ENCODE results near the gene SNAP91. TPM values are rescaled to one million over a fixed set of nuclear protein-coding genes. Genes with fewer than 3 reads are reported as not detected.
A peak's percentile ranks its signal among the peaks of the same experiment; 100 is the strongest.
"Not testable (repeated sequence)": the region's sequence is repeated elsewhere in the genome, so short reads cannot be mapped to it uniquely, and the experiment has no call there.

SNAP91 gene
- total RNA-seq, 1 donor from 2014 or later = 0.10 TPM

DNA sequence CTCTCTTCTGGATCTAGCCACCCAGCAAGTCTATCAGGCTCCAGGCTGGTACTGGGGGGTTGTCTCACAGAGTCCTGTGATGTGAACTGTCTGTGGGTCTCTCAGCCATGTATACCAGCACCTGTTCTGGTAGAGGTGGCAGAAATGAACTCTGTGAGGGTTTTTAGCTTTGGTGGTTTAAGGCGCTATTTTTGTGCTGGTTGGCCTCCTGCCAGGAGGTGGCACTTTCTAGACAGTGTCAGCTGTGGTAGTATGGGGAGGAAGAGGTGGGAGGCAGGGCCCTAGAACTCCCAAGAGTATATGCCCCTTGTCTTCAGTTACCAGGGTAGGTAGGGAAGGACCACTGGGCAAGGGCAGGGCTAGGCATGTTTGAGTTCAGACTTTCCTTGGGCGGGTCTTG lies 75.8 kb downstream of the SNAP91 start:
- DNase-seq (ENCODE audit: low read depth) = no peak

DNA sequence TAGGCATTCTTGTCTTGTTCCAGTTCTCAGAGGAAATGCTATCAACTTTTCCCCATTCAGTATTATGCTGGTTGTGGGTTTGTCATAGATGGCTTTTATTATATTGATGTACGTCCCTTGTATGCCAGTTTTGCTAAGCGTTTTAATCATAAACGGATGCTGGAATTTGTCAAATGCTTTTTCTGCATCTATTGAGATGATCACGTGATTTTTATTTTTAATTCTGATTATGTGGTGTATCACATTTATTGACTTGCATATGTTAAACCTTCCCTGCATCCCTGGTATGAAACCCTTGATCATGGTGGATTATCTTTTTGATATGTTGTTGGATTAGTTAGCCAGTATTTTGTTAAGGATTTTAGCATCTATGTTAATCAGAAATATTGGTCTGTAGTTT lies 79.0 kb downstream of the SNAP91 start:
- DNase-seq (ENCODE audit: low read depth) = not testable (repeated sequence)

DNA sequence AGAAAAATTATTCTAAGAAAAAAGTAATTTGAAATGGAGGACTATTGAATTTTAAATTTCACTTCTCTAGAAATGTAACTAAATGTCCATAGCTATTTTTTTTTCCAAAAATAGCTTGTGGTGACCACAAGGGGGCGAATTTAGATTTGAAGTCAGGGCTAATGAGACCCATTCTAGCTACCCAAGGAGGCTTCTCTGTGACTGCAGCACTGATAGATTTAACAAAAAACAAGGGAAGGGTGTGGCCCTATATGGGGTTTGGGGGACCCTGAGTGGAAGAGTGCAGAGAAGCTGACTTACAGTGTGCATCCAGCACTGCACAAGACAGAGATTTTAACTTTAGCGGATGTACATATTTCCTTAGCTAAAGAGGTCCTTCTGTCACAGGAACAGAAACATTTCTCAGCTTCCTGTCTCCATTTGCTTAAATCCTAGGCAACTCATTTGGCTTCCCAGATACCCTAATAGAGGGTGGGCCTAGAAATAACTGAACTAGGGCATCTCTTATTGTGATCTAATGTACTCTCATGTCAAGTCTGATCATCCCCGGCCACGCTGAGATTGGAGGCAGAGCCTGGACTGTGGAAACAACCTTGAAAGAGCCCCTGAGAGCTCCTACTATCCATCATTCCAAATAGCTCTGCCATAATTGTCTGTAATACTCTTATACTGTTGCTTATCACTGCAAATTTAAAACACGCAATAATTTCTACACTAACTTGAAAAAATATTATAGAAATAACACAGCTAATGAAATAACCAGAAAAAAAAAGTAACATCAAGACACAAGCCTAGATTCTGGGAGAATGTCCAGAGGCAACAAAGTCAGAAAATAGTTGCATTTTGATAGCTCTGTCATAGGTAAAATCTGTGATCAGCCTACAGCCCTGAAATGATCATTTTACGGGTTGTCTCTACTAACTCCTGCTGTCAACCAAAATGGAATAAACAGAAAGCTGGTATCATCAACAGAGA lies 93.6 kb downstream of the SNAP91 start:
- DNase-seq (ENCODE audit: low read depth) = peak; percentile 30

DNA sequence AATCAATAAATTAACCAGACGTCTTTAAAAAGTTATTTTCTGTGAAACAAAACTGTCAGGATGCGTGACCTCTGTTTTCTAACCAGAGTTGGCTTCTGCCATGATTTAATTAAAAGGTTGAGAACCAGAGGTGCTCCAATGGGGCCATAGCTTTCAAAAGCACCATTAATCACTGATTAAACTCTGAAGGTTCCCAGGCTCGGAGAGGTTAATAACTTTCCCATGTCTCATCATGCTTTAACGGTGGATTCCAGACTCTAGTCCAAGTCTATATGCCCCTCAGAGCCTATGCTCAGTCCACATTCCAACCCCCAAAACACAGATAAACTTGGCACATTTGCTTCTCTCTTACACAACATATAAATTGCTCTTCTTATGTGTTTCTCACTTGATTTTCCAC lies 95.5 kb downstream of the SNAP91 start:
- peak; percentile 2 for DNase-seq (ENCODE audit: low read depth)

DNA sequence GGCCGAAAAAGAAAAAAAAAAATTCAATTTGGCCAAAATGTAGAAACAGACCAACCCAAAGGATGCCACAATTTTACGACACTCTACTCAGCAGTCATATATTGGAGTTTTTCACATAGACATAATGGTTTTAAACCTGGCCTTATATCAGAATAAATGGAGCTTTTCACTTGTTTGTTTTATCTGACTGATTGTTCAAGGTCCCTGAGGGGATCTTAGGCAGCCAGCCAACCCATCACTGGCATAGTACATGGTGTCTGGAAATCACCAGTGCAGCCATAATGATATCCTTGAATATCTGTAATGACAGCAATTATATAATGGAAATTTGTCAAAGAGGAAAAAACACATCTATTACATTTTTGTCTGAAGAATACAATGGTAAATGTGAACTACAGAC lies 99.7 kb downstream of the SNAP91 start:
- no peak for DNase-seq (ENCODE audit: low read depth)

DNA sequence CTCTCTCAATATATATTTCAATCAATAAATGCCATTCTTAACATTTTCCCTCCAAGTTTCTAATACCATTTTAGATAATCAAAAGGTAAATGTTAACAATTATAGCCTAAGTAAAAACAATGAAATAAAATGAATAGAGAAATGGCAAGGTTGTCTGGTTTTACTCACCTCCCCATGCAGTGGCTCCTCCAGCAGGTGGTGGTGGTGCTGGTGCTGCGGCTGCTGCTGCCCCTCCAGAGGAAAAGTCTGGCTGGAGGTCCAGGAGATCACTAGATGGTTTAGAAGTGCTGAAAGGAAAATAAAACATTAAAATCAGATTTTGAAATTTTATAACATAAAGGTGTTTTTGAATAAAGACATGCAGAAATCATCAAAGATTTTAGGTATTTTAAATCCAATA lies 103.4 kb downstream of the SNAP91 start:
- no peak for DNase-seq (ENCODE audit: low read depth)

DNA sequence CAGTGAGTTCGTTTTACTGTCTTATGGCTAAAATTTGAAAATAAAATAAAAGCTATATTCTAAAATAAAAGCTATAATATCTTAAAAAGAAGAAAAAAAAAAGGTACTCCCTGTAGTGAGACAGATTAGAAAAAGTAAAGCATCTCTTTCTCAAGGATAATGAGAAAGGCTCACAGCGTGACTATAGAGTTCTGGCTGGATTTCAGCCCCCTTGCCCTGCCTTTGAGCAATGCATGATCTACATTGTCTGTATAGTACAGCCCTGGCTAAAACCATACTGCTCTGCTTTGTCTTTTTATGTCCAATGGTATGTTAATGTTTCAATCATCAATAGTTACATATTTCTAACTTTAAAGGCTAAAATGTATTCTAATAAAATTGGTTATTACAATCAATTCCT lies 105.3 kb downstream of the SNAP91 start:
- DNase-seq (ENCODE audit: low read depth) = no peak

DNA sequence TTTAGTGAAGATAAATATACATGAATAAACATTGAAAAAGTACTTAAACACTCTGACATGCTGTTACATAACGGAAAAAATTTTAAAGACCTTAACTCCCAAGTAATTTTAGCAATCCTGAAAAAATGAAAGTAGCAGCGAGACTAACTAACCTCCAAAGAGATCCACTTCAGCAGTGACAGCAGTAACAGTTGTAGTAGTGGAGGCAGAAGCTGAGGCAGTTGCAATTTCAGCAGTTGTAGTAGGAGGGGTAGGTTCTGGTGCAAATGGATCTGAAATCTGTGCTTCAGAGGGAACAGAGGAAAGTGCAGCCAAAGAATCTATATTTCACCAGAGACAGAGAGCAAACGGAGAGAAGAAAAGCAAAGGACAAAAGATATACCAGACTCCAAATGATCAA lies 107.8 kb downstream of the SNAP91 start:
- DNase-seq (ENCODE audit: low read depth) = no peak

DNA sequence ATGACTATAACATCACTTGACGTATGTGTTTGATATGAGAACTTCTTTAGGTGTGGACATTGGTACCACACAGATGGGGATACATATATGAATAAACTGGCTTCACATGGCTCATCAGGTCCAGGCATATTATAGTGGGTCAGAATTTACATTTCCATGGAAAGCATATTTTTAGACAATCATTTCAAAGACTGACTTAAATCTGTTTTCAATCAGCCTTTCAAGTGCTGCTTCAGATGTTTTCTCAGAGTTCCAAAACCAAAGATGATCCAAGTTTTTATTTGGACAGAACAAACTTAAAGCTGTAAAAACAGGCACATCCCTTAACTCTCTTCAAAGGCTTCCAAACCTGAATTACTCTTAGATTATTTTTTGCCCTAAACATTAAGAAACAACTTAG lies 108.4 kb downstream of the SNAP91 start:
- no peak for DNase-seq (ENCODE audit: low read depth)

DNA sequence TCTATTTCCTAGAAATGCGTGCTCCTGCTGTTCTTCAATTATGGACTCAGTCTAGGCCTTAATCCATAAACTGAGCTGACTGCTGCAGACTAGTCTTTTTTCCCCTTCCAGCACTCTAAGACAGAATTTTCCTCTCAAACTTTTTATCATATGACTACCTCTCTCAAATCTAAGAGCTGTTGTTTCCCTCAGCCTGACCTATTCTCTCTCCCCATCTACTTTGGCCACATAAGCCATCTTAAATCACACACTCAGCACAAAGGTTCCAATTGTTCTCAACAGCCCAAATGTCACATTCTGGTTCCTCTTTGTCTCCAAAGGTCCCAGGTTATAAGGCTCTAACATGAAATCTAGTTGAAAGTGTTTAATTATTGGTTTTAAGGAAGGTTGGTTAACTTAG lies 111.4 kb downstream of the SNAP91 start:
- DNase-seq (ENCODE audit: low read depth) = no peak

DNA sequence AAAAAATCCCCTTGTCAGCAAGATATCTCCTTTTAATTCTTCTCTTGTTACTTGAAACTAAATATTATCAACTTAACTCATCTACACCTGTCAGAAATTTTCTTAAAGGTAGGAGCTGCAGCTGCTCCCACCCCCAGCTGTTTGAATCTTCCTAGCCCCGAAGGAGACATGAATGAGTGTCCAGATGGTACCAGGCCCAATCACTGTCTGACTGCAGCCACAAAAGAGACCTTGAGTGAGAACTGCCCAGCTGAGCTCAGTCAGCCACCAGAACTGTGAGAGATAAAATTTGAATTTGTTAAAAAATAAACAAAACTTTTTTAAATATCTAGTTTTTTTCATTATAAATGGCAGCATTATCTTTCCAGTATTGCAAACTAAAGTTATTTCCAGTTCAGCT lies 111.8 kb downstream of the SNAP91 start:
- no peak for DNase-seq (ENCODE audit: low read depth)

DNA sequence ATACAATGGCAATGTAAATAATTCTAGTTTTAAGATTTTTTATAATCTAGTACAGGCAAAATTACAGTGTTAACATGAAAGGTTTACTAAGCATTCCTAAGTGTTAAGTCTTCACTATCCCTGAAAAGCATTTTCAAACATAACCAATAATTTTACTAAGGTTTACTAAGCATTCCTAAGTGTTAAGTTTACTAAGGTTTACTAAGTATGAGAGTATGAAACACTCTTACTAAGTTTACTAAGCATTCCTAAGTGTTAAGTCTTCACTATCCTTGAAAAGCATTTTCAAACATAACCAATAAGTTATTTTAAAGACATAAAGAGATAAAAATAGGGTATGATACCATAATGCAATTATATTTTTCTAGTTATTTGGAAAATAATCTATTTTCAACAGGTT lies 114.0 kb downstream of the SNAP91 start:
- DNase-seq (ENCODE audit: low read depth) = no peak

DNA sequence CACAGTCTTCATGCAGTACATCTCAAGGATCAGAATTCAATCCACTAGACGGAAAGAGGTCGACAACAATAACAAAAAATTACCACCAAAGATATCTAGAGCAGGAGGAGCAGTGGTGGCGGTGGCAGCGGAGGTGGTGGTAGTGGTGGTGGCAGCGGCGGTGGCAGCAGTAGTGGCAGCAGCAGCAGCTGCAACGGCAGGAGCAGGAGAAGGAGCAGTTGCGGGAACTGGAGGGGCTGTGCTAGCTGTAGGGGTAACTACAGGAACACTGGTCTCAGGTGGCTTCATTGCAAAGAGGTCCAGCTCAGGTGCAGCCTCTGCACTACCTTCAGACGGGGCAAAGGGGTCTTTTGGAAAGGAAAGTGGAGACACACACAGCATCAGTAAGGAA lies 115.5 kb downstream of the SNAP91 start:
- no peak for DNase-seq (ENCODE audit: low read depth)

DNA sequence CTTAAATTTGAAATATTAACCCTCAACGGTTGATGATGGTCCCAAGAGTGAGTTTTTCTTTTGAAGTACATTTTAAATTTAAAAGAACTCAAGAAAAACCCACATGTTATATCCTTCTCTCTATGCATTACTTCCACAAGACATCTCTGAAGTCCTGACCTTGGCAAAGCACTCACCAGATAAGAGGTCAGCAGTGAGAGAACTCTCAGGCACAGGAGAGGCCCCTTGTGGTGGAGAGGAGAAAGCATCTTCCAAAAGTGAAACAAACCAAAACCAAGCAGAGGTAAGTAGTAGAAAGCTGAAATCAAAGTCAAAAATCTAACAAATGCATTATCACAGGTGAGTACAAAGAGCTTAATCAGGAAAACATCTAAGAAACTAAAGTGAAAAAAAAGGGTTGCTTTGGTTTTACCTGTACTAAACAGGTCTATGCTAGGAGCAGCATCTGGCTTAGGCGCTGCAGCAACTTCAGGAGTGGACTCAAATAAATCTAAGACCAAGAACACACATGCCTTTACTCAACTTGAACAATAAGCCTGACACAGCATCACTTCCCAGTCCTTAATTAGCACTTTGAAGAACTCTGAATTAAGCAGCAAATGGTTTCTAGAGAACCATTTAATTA lies 116.0 kb downstream of the SNAP91 start:
- DNase-seq (ENCODE audit: low read depth) = peak; percentile 16

DNA sequence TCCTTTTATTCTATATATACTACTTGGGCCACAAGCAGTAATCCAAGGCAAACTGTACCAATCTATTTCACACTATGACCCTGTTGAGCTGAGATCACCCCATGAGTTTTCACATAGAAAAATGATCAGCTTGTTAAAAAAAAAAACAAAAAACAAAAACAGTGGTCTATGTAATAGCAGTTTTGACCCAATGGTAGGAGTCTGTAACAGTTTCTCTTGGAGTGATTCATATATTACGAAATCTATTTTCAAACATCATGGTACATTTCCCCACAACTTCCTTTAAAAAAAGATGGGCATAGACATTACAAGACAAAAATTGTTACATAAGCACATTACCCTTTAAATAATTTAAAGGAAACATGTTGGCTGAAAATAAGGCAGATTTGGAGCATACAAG lies 118.5 kb downstream of the SNAP91 start:
- peak; percentile 74 for DNase-seq (ENCODE audit: low read depth)

DNA sequence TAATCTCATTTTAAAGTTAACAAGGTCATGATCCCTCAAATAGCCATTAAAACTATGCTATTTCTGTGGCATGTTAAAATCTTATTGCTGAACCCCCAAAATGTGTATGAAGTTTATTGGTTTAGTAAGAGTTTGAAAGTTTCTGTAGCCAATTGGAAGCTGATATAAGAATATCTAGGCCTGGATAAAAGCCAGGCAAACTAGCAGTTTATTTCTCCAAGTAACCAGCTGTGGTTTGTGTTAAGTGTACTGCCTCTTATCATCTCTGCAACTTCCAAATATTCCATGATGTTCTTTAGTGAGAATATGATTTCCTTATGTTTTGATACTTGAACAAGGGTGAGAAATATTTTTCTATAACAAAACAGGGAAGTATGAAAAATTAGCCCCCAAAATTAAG lies 119.8 kb downstream of the SNAP91 start:
- DNase-seq (ENCODE audit: low read depth) = no peak

DNA sequence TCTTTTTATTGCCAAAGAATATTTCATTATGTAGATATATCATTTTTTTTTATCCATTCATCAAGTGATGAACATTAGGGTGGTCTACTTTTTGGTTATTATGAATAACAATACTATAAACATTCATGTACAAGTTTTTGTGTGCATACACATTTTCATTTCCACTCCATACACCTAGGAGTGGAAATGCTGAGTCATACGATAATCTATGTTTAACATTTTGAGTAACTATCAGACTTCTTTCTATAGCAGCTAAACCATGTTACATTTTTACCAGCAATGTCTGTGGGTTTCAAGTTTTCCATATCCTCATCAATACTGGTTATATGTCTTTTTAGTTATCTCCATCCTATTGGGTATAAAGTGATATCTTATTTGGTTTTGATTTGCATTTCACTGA lies 130.8 kb downstream of the SNAP91 start:
- DNase-seq (ENCODE audit: low read depth) = no peak

DNA sequence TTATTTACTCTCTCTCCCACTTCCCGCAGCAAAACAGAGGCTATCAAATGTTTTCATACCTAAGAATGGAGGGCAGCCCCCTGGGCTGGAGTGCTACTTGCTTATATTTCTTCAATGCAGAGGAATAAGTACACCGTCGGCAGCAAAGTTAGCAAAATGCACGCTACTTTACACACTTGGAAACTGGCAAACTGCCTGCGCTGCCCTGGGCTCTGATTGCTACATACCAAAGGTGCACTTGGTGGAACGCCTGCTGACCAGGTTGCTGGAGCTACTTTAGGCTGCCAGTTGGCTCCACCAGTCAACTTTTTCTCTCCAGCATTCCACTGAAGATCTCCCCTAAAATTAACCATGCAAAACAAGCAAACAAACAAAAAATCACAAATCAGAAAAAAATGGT lies 134.1 kb downstream of the SNAP91 start:
- peak; percentile 83 for DNase-seq (ENCODE audit: low read depth)

DNA sequence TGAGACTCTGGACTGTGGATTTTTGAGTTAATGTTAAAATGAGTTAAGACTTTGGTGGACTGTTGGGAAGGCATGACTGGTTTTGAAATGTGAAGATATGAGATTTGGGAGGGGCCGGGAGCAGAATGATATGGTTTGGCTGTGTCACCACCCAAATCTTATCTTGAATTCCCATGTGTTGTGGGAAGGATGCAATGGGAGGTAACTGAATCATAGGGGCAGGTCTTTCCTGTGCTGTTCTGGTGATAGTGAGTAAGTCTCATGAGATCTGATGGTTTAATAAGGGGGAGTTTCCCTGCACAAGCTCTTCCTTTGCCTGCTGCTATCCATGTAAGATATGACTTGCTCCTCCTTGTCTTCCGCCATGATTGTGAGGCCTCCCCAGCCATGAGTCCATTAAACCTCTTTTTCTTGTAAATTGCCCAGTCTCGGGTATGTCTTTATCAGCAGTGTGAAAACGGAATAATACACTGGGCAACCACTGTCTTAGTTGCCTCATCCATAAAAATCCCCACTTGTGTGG lies 137.2 kb downstream of the SNAP91 start:
- DNase-seq (ENCODE audit: low read depth) = not testable (repeated sequence)

DNA sequence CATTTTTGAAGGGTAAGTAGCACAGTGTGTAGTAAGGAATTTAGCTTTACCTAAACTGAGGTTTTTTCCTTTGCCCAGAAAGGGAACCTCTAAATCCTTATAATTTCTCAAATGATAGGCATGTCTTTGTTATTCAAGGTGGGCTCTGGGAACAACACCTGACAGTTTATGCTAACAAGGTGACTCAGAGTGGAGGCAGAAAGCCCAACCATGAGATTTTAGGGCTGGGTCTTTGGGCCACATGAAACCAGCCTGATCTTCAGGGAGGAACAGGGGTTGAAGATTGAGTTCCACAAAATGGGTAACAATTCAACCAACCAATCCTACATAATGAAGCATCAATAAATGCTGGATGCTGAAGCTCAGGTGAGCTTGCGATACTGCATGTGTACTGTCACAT lies 149.9 kb downstream of the SNAP91 start:
- DNase-seq (ENCODE audit: low read depth) = peak; percentile 9

DNA sequence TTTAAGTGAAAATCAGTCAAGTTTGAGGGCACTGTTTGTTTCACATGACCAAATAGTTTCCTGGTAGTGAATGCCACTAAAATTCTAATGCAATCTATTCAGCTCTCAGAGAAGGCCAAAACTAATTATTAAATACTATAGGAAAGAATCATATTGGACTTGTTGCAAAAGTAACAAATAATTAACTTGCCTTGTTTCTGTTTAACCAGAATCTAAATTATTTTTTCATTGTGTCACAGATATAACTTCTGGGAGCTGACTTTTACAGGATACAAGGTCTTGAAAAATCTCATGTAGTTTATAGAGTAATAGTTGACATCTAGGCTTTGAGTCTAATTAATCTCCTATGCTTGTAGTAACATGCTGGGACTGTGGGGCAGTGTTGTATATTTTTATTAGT lies 152.0 kb downstream of the SNAP91 start:
- DNase-seq (ENCODE audit: low read depth) = peak; percentile 73

DNA sequence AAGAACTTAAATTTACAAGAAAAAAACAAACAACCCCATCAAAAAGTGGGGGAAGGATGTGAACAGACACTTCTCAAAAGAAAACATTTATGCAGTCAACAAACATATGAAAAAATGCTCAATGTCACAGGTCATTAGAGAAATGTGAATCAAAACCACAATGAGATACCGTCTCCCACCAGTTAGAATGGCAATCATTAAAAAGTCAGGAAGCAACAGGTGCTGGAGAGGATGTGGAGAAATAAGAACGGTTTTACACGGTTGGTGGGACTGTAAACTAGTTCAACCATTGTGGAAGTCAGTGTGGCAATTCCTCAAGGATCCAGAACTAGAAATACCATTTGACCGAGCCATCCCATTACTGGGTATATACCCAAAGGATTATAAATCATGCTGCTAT lies 157.2 kb downstream of the SNAP91 start:
- not testable (repeated sequence) for DNase-seq (ENCODE audit: low read depth)

DNA sequence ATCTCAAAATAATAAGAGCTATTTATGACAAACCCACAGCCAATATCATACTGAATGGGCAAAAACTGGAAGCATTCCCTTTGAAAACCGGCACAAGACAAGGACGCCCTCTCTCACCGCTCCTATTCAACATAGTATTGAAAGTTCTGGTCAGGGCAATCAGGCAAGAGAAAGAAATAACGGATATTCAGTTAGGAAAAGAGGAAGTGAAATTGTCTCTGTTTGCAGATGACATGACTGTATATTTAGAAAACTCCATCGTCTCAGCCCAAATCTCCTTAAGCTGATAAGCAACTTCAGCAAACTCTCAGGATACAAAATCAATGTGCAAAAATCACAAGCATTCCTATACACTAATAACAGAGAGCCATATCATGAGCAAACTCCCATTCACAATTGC lies 158.4 kb downstream of the SNAP91 start:
- DNase-seq (ENCODE audit: low read depth) = not testable (repeated sequence)

Data from renal cortical epithelial cell (primary cell).